HG03571 (cell line): ENCODE results near the gene CDA.

ENCODE experiments used
- ATAC-seq: cut with Tn5 transposase; IDR thresholded peaks from one replicate; pipeline ENCODE4 v1.9.1; 2021; ENCODE audit not compliant: unreplicated experiment

CDA gene

GRCh38 chr1:20588634-20589225 is at the start of gene CDA:
Gene CDA (plus strand): TSS chr1:20589097. CDS start chr1:20589130, 33 bp downstream.
- no peak for ATAC-seq

- ATAC-seq: no peak
These were observed 48.6 kb upstream of the CDA start for GRCh38 chr1:20540281-20540680.

GRCh38 chr1:20546637-20547036 is 42.3 kb upstream of the CDA start:
- ATAC-seq: no peak

- no peak for ATAC-seq
These were observed 37.7 kb upstream of the CDA start for GRCh38 chr1:20551161-20551560.

- no peak for ATAC-seq
These were observed 36.8 kb upstream of the CDA start, which contains the start of gene FAM43B for GRCh38 chr1:20551945-20552727. Gene FAM43B (plus strand): TSS chr1:20552573. CDS start chr1:20552974, 401 bp downstream.

- ATAC-seq: no peak
These were observed 36.0 kb upstream of the CDA start for GRCh38 chr1:20552728-20553445.

GRCh38 chr1:20555025-20555757 is 33.7 kb upstream of the CDA start:
- no peak for ATAC-seq

GRCh38 chr1:20555758-20556120 is 33.2 kb upstream of the CDA start:
- ATAC-seq: no peak

GRCh38 chr1:20558191-20558590 is 30.7 kb upstream of the CDA start:
- no peak for ATAC-seq

GRCh38 chr1:20560966-20561365 is 27.9 kb upstream of the CDA start:
- ATAC-seq: no peak

- no peak for ATAC-seq
These were observed 23.7 kb upstream of the CDA start for GRCh38 chr1:20565234-20565633.

GRCh38 chr1:20569523-20570098 is 19.3 kb upstream of the CDA start:
- no peak for ATAC-seq

- no peak for ATAC-seq
These were observed 17.5 kb upstream of the CDA start for GRCh38 chr1:20571427-20571826.

- ATAC-seq: no peak
These were observed 14.9 kb upstream of the CDA start for GRCh38 chr1:20573987-20574386.

- no peak for ATAC-seq
These were observed 14.0 kb upstream of the CDA start for GRCh38 chr1:20574686-20575540.

GRCh38 chr1:20575541-20576336 is 13.2 kb upstream of the CDA start:
- ATAC-seq: no peak

- no peak for ATAC-seq
These were observed 10.8 kb upstream of the CDA start for GRCh38 chr1:20578062-20578461.

- no peak for ATAC-seq
These were observed 10.0 kb upstream of the CDA start for GRCh38 chr1:20578721-20579395.

GRCh38 chr1:20584890-20585289 is 4.0 kb upstream of the CDA start:
- no peak for ATAC-seq
